ENCODE measurements around the gene MEX3C.

Gene MEX3C

DNA sequence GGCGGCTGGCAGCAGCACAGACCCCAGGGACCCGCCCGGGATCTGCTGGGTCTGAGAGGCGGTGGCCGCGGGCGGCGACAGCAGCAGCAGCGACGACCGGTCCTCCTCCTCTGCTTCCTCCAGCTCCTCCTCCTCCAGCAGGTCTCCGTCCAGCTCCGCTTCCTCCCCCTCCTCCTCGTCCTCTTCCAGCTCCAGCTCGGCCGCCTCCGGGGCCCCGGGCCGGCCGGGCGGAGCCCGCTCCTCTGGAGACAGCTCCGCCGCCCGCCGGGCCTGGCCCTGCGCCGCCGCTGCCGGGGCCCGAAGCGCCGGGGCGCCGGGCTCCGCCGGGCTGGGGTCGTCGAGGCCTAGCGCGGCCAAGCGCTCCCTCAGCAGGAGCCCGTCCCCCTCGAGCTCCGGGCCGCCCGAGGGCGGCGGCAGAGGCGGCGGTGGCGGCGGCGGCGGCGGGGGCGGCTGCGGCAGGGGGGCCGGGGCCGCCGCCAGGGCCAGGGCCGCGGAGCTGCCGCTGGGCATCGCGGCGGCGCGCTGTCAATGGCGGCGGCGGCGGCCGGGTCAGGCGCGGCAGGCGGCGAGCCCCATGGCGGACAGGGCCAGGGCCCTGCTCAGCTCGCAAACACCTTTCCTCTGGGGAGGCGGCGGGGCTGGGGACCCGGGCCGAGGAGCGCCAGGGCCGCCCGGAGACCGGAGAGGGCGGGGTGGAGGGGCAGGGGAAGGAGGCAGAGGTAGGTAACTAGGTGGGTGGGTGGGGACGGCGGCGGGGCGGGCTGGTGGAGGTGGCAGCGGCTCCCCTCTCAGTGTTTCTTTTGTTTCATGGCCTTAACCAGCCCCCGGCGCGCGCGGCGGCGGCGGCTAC, 445 bp downstream of the MEX3C start:
- peaks cover 19% of the 10 kb centered on the region; the same call in 1 of the 2 replicates for H3K4me1 ChIP-seq (ENCODE audit: insufficient read depth, low read length)
- peaks cover 6% of the 10 kb centered on the region for H3K36me3 ChIP-seq (ENCODE audit: insufficient read depth, low read depth, low read length)
- H3K27ac ChIP-seq (ENCODE audit: low read length) = peak overlapping the region; percentile 54
- H3K9me3 ChIP-seq (ENCODE audit: insufficient read depth, low read depth, low read length) = no peaks in the 10 kb centered on the region
- H3K27me3 ChIP-seq (ENCODE audit: insufficient read depth, low read length) = no peaks in the 10 kb centered on the region
- H3K9ac ChIP-seq (ENCODE audit: low read depth, low read length) = peak overlapping the region; percentile 98
- peak overlapping the region; percentile 94; the same call in 1 of the 2 replicates for H3K4me3 ChIP-seq (ENCODE audit: low read length)

DNA sequence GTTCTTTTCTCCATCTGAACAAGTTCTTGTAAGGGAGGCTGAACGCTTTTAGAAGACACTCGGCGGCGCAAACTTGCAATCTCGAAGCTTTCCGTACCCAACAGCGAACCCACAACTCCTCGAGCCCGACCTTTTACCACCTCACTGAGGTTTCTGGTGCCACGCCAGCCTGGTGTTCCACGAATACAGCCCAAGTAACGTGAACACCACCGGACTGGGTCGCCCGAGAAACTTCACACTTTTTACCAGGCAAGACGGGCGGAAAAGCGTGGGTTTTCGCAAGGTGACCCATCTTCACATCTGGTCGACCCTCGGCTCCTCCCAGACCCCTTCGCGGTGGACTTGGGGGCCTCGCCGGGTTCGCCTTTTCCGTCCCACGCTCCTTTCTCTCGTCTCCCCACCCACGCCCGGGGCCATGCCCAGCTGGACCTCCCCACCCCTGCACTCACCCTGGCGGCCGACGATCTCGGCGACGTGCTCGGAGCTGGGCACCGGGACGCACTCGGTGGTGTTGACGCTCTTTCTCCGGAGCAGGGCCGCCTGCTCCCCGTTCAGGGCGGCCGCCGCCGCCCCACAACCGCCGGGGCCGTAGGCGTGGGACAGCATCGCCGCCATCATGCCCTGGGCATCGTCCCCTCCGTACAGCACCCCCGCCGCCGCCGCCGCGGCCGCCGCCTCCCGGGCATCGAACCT, 1.2 kb downstream of the MEX3C start:
- Histone ChIP-seq H3K36me3 (ENCODE audit: insufficient read depth, low read depth, low read length) (peaks cover 13% of the 10 kb centered on the region), H3K9me3 (ENCODE audit: insufficient read depth, low read depth, low read length) (no peaks in the 10 kb centered on the region), H3K9ac (ENCODE audit: low read depth, low read length) (peak overlapping the region; percentile 98), H3K27me3 (ENCODE audit: insufficient read depth, low read length) (no peaks in the 10 kb centered on the region), H3K4me3 (ENCODE audit: low read length) (peak overlapping the region; percentile 94), H3K27ac (ENCODE audit: low read length) (peak overlapping the region; percentile 54), H3K4me1 (ENCODE audit: insufficient read depth, low read length) (peaks cover 26% of the 10 kb centered on the region; the same call in 1 of the 2 replicates)

DNA sequence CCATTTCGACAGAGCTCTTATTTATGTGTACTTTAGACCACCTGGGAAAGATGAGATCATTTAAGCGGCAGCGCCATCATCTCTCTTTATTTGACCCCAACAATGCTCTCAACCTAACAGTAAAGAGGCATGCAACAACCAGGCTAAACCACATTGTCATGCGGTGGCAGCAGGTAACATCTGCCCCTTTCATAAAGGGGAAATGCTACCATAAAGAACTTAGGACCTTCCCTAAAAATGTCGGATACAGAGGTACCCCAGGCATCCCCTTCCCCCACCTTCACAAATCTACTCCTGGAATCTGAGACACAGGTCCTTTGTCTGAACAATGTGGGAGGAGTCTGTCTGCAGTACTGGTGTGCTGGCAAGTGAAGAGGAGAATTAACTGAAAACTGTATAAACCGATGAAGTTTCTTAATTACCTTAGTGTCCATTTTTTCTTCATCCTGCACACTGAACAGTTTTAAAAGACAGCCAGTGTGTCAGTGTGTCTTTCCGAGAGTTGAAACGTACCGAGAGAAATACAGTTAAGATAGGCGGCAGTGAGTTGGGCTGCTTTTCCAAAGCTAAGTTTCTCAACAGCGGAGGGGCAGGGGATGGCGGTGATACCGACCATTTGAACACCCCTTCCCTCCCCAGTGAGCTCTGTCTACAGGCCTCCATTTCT, 1.9 kb downstream of the MEX3C start:
- H3K9me3 ChIP-seq (ENCODE audit: insufficient read depth, low read depth, low read length) = no peaks in the 10 kb centered on the region
- peaks cover 19% of the 10 kb centered on the region for H3K36me3 ChIP-seq (ENCODE audit: insufficient read depth, low read depth, low read length)
- no peaks in the 10 kb centered on the region for H3K27me3 ChIP-seq (ENCODE audit: insufficient read depth, low read length)
- peaks cover 32% of the 10 kb centered on the region; the same call in 1 of the 2 replicates for H3K4me1 ChIP-seq (ENCODE audit: insufficient read depth, low read length)
- peak overlapping the region; percentile 94 for H3K4me3 ChIP-seq (ENCODE audit: low read length)
- H3K27ac ChIP-seq (ENCODE audit: low read length) = peak overlapping the region; percentile 54
- H3K9ac ChIP-seq (ENCODE audit: low read depth, low read length) = peak overlapping the region; percentile 98

DNA sequence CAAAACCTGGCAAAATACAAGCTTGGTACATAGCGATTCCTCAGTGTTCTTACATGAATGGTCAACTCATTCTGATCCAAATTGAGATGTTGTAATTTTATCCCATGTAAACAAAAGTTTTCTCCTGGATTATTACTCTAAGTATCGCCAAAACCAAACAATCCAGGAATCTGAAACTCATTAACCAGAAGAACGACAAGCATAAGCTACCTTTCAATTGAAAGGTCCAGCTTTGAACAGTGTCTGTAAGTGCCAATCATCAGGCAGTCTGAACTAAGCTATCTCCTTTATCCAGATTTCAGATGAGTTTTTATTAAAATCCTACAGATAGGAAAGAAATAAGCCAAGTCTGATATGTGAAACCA, 2.4 kb downstream of the MEX3C start:
- H3K4me1 ChIP-seq (ENCODE audit: insufficient read depth, low read length) = peaks cover 33% of the 10 kb centered on the region; the same call in 1 of the 2 replicates
- peak overlapping the region; percentile 3 for H3K27ac ChIP-seq (ENCODE audit: low read length)
- peak overlapping the region; percentile 94 for H3K4me3 ChIP-seq (ENCODE audit: low read length)
- H3K9me3 ChIP-seq (ENCODE audit: insufficient read depth, low read depth, low read length) = no peaks in the 10 kb centered on the region
- peaks cover 25% of the 10 kb centered on the region for H3K36me3 ChIP-seq (ENCODE audit: insufficient read depth, low read depth, low read length)
- H3K27me3 ChIP-seq (ENCODE audit: insufficient read depth, low read length) = no peaks in the 10 kb centered on the region
- peak overlapping the region; percentile 98; the same call in 1 of the 2 replicates for H3K9ac ChIP-seq (ENCODE audit: low read depth, low read length)

DNA sequence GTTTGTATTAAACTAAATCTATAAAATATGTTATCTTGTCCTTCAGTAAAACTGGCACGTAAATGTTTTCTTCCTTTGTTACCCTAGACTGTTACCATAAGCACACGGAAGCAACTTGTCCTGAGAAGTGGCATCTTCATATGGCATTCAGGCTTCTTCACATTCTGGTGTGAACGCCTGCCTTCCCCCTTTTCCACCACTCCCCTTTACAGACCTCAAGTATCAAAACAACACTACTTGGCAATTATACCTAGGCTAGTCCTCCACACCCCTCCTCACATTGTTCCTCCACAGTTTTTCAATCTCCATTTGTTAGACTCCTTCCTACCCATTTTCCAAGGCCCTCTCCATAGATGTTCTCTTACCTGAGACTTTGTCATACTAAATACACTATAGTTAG, 2.9 kb downstream of the MEX3C start:
- Histone ChIP-seq H3K9ac (ENCODE audit: low read depth, low read length) (peak overlapping the region; percentile 98; the same call in 1 of the 2 replicates), H3K27ac (ENCODE audit: low read length) (no peak overlapping the region), H3K4me1 (ENCODE audit: insufficient read depth, low read length) (peaks cover 36% of the 10 kb centered on the region; the same call in 1 of the 2 replicates), H3K4me3 (ENCODE audit: low read length) (peak overlapping the region; percentile 94), H3K27me3 (ENCODE audit: insufficient read depth, low read length) (no peaks in the 10 kb centered on the region), H3K9me3 (ENCODE audit: insufficient read depth, low read depth, low read length) (no peaks in the 10 kb centered on the region), H3K36me3 (ENCODE audit: insufficient read depth, low read depth, low read length) (peaks cover 25% of the 10 kb centered on the region)

DNA sequence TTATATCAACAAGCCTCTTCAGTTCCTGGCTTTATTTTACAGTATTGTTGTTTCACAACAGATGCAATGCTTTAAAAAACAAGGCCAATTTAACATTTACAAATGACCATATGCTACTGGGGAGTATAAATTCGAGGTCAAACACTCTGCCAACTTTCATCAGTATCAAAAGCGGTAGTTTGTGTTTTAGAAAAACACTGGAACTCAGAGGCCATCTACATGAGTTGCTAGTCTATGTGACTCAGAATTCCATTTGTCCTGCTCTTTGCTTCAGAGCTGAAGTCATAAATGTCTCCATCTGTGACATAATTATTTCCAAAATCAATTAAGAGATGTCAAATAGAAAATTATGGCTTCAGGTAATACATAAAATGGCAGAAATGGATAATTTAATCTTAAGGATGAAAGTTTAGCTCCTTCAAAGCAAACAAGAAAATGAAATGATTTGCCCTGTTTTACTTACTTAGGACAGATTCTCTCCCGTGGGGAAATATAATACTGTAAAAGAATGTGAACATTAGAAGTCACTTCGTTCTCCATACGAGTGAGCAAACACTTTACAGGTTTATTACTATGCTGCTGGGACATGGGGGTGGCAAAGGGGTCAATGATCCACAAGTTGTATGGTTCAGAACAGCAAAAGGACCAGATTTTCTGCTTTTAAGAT, 3.7 kb downstream of the MEX3C start:
- H3K27ac ChIP-seq (ENCODE audit: low read length) = no peak overlapping the region
- H3K9me3 ChIP-seq (ENCODE audit: insufficient read depth, low read depth, low read length) = no peaks in the 10 kb centered on the region
- H3K9ac ChIP-seq (ENCODE audit: low read depth, low read length) = peak overlapping the region; percentile 98; the same call in 1 of the 2 replicates
- peak overlapping the region; percentile 94 for H3K4me3 ChIP-seq (ENCODE audit: low read length)
- H3K27me3 ChIP-seq (ENCODE audit: insufficient read depth, low read length) = no peaks in the 10 kb centered on the region
- peaks cover 36% of the 10 kb centered on the region; the same call in 1 of the 2 replicates for H3K4me1 ChIP-seq (ENCODE audit: insufficient read depth, low read length)
- peaks cover 31% of the 10 kb centered on the region for H3K36me3 ChIP-seq (ENCODE audit: insufficient read depth, low read depth, low read length)

DNA sequence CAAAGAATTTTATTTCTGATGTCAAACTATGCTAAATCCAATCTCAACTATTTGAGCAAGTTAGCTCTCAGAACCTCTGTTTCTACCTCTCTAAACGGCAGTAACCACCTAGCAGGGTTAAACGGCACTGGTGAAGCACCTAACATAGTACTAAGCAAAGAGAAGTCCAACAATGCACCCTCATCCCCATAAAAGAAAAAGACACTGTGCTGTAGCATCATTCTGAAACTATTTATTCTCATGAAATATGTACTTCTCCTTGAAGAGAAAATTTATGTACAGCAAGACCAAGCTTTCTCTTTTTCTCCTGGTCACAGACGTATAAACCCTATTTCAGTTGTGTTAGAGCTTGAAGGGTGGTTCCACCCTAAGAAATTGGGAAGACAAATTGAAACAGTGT, 4.8 kb downstream of the MEX3C start:
- peaks cover 42% of the 10 kb centered on the region for H3K4me1 ChIP-seq (ENCODE audit: insufficient read depth, low read length)
- H3K27me3 ChIP-seq (ENCODE audit: insufficient read depth, low read length) = no peaks in the 10 kb centered on the region
- H3K9ac ChIP-seq (ENCODE audit: low read depth, low read length) = no peak overlapping the region
- H3K4me3 ChIP-seq (ENCODE audit: low read length) = peak overlapping the region; percentile 44; the same call in 1 of the 2 replicates
- peaks cover 36% of the 10 kb centered on the region for H3K36me3 ChIP-seq (ENCODE audit: insufficient read depth, low read depth, low read length)
- no peak overlapping the region for H3K27ac ChIP-seq (ENCODE audit: low read length)
- no peaks in the 10 kb centered on the region for H3K9me3 ChIP-seq (ENCODE audit: insufficient read depth, low read depth, low read length)

DNA sequence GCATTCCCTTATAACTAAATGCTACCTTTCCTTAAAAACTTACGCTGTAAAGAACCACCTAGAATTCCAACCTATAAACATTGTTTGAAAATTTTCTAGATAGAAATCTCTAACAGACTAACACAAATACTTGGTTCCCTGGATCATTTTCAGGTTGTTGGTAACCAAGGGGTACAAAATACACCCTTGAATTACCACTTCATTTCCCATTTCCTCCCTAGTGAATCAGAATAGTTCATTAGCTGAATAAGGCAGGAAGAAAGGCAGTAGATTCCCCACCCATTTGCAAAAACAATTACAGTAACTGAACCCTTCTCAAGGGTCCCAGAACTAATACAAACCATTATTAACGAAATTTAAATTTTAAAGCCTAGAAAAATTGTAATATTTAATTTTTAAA, 5.5 kb downstream of the MEX3C start:
- Histone ChIP-seq H3K27ac (ENCODE audit: low read length) (no peak overlapping the region), H3K9ac (ENCODE audit: low read depth, low read length) (no peak overlapping the region; the same call in 1 of the 2 replicates), H3K4me3 (ENCODE audit: low read length) (peak overlapping the region; percentile 44; the same call in 1 of the 2 replicates), H3K27me3 (ENCODE audit: insufficient read depth, low read length) (no peaks in the 10 kb centered on the region), H3K4me1 (ENCODE audit: insufficient read depth, low read length) (peaks cover 49% of the 10 kb centered on the region), H3K9me3 (ENCODE audit: insufficient read depth, low read depth, low read length) (no peaks in the 10 kb centered on the region), H3K36me3 (ENCODE audit: insufficient read depth, low read depth, low read length) (peaks cover 36% of the 10 kb centered on the region)

DNA sequence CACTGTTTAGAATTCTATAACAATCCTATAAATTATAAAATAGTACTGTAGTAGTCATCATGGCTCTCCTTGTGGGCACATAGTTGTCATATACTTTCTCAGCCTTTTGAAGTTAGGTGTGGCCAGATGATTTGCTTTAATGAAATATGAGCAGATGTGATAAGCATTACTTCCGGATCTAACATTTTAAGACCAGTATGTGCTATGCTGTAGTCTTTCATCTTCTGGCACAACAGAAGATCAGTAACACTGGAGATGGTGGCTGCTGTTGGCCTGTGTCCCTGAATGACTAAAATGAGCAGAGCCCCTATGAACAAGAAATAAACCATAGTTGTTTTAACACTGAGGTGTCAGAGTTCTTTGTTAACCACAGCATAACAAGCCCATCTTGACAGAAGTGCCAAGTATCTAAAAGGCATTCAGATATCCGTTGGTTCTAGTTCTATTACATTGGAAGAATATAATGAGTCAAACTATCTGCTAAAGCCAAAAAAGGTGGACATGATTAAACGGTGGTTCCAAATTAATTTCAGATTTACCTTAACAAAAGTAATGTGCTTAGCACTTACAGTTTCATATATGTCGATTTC, 6.3 kb downstream of the MEX3C start:
- Histone ChIP-seq H3K4me3 (ENCODE audit: low read length) (0 out of 2 replicates have a peak overlapping the region, but pooled peaks have one; percentile 44), H3K9ac (ENCODE audit: low read depth, low read length) (no peak overlapping the region), H3K4me1 (ENCODE audit: insufficient read depth, low read length) (peaks cover 57% of the 10 kb centered on the region), H3K27ac (ENCODE audit: low read length) (no peak overlapping the region), H3K36me3 (ENCODE audit: insufficient read depth, low read depth, low read length) (peaks cover 36% of the 10 kb centered on the region), H3K9me3 (ENCODE audit: insufficient read depth, low read depth, low read length) (no peaks in the 10 kb centered on the region), H3K27me3 (ENCODE audit: insufficient read depth, low read length) (no peaks in the 10 kb centered on the region)

DNA sequence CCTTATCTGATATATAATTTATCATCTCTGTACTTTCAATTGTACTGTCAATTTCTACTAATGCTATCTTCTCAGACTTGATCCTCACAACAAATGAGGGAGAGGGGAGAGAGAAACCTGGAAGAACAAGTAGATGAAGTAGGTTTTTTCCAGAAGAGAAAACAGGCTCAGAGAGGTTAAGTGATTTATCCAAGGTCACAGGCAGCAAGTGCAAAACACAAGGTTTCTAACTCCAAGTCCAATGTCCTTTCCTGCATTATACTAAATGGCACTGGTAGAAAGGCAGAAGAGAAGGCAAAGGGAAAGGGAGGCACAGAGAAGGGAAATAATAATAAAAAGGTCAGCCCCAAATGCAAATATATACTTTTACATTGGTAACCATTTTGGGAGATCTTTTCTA, 7.5 kb downstream of the MEX3C start:
- no peaks in the 10 kb centered on the region for H3K27me3 ChIP-seq (ENCODE audit: insufficient read depth, low read length)
- no peak overlapping the region for H3K4me3 ChIP-seq (ENCODE audit: low read length)
- no peak overlapping the region for H3K9ac ChIP-seq (ENCODE audit: low read depth, low read length)
- H3K4me1 ChIP-seq (ENCODE audit: insufficient read depth, low read length) = peaks cover 61% of the 10 kb centered on the region
- H3K36me3 ChIP-seq (ENCODE audit: insufficient read depth, low read depth, low read length) = peaks cover 38% of the 10 kb centered on the region
- no peaks in the 10 kb centered on the region for H3K9me3 ChIP-seq (ENCODE audit: insufficient read depth, low read depth, low read length)
- no peak overlapping the region for H3K27ac ChIP-seq (ENCODE audit: low read length)
